MG63 (cell line): ENCODE measurements around the gene TC2N. TPM values are rescaled to one million over a fixed set of nuclear protein-coding genes. Genes with fewer than 3 reads are reported as not detected.
A peak's percentile ranks its signal among the peaks of the same experiment; 100 is the strongest.
"Not testable (repeated sequence)": the region's sequence is repeated elsewhere in the genome, so short reads cannot be mapped to it uniquely, and the experiment has no call there.

Experiments
- DNase-seq: peaks from one replicate; pipeline ENCODE4 v3.0.0-alpha.2; 2020
- H3K27me3 ChIP-seq: fragments of 250-450 bp; sonication (Bioruptor Pico); 2 replicates; pipeline ENCODE4 v1.5.1; 2020; ENCODE audit warnings: mild to moderate bottlenecking, moderate library complexity
- H3K36me3 ChIP-seq: fragments of 250-450 bp; sonication (Bioruptor Pico); 2 replicates; pipeline ENCODE4 v1.5.1; 2020; ENCODE audit warnings: mild to moderate bottlenecking, moderate library complexity
- H3K4me3 ChIP-seq: fragments of 250-450 bp; sonication (Bioruptor Pico); 2 replicates; pipeline ENCODE4 v1.5.1; 2020; ENCODE audit warnings: mild to moderate bottlenecking, moderate library complexity
- H3K9me3 ChIP-seq: fragments of 250-450 bp; sonication (Bioruptor Pico); 2 replicates; pipeline ENCODE4 v1.5.1; 2020; ENCODE audit warnings: mild to moderate bottlenecking, moderate library complexity
- total RNA-seq: library from RNA; depleted of rRNA; stranded (reverse); fragments of >200 nt; shearing (Covaris generic); gene quantifications from 2 replicates; pipeline ENCODE4 v1.2.3, GENCODE V29; 2014; ENCODE audit warnings: low replicate concordance; rRNA removed

Gene TC2N
- 0.53 TPM in 1 of 2 replicates, not detected in the other for total RNA-seq

DNA sequence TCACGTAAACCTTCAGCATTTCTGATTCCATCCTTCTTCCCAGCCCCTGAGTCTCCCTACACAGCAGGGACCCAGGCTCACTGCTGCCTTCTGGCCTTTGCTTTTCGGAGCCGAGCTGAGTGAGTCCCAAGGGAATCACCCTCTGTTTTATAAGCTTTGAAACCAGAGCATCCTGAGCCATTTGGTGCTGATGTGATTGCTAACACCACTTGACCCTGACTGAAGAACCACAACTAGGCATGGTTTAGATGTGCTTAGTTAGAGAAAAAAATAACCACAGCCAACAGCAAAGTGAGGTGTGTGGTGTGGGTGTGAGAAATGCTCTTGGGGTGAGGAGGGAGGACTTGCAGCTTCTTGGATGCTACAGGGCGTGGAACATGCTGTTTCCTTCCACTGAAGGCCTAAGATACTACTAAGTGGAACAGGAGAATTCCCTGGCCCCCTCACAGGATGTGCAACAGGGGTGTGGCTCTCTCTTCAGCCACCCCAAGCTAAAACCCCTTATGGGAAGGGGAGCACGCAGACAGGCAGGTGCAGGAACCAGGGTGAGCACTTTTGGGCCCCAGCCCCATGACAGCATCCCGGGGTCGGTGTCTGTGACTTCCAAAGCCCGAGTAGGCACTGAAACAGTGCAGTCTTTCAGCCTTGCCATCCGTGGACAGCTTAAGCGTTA lies at the start of gene TC2N:
Gene TC2N (minus strand): TSS at position 221 of the 673 bp plus-strand sequence. CDS start 53,767 bp downstream, outside the sequence.
- no peak for DNase-seq
- Histone ChIP-seq H3K27me3 (no peaks in the 10 kb centered on the region), H3K36me3 (no peaks in the 10 kb centered on the region), H3K9me3 (no peaks in the 10 kb centered on the region), H3K4me3 (no peak within 1 kb of the TSS)

DNA sequence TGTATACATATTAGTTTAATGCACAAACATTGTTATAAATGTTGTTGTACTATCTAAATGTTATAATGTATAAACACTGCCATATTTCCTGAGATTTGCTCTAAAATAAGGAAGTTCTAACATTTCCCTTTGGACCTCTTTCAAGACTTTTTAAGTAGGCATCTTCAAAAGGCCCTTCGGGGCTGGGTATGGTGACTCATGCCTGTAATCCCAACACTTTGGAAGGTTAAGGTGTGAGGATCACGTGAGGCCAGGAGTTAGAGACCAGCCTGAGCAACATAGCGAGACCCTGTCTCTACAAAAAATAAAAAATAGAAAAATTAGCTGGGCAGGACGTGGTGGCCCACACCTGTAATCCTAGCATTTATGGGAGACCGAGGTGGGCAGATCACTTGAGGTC lies 44.7 kb upstream of the TC2N start:
- H3K4me3 ChIP-seq: no peak overlapping the region
- H3K9me3 ChIP-seq: no peaks in the 10 kb centered on the region
- no peak for DNase-seq
- no peaks in the 10 kb centered on the region for H3K27me3 ChIP-seq
- H3K36me3 ChIP-seq: no peaks in the 10 kb centered on the region

DNA sequence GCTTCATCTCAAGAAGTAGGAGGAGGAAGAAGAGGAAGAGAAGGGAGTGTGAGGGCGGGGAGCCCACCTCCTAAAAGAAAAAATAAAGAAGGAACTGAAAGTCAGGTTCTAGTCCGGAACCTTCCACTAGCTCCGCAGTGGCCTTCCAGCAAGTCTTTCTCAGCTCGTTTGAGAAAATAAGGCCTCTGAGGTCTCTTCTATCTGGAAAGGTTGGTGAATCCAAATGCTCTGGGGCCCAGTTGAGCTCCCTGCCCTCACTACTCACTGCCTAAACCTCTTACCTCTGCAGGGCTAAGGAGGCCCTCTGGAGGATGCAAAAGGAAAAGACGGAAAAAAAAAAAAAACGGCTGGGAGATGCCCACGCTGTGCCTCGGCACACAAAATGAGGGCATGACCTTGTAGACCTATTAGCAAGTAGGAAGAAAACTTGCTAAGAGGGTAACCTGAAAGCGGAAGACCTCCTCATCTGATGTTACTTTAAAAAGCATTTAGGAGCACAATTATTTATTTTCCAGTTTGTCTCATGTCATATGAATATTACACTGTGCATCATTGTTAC lies 44.2 kb upstream of the TC2N start:
- no peaks in the 10 kb centered on the region for H3K9me3 ChIP-seq
- H3K4me3 ChIP-seq: no peak overlapping the region
- peak; percentile 31 for DNase-seq
- no peaks in the 10 kb centered on the region for H3K27me3 ChIP-seq
- no peaks in the 10 kb centered on the region for H3K36me3 ChIP-seq

DNA sequence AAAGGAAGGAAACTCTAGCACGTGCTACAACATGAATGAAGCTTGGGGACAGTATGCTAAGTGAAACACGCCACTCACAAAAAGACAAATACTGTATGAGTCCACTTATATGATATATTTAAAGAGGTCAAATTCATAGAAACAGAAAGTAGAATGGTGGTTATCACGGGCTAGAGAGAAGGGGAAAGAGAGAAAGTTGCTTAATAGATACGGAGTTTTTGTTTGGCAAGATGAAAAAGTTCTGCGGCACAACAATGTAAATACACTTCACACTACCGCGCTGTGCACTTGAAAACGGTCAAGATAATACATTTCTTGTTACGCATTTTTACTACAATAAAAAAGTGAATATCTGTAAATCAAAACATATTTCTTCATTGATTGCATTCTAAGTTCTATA lies 42.9 kb upstream of the TC2N start:
- no peak overlapping the region for H3K4me3 ChIP-seq
- DNase-seq: no peak
- no peaks in the 10 kb centered on the region for H3K27me3 ChIP-seq
- no peaks in the 10 kb centered on the region for H3K36me3 ChIP-seq
- no peaks in the 10 kb centered on the region for H3K9me3 ChIP-seq

DNA sequence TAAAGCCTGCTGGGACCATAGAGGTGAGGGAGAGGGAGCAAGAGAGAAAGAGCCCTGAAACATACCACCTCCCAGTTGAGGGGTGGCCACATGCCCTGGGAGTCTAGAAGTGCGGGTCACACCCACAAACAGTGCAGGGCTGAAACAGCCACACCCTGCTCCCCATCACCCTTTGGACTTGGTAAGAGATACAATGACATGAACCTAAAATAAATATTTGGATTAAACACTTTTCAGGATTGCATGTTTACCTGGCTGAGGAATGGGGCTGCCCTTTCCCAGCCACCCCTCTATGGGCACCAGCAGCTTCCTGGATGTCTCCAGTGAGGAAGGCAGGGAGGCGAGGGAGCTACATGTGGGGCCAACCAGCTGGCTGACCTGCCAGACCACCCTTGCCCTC lies 39.0 kb upstream of the TC2N start:
- no peak for DNase-seq
- Histone ChIP-seq H3K9me3 (no peaks in the 10 kb centered on the region), H3K4me3 (no peak overlapping the region), H3K27me3 (no peaks in the 10 kb centered on the region), H3K36me3 (no peaks in the 10 kb centered on the region)

DNA sequence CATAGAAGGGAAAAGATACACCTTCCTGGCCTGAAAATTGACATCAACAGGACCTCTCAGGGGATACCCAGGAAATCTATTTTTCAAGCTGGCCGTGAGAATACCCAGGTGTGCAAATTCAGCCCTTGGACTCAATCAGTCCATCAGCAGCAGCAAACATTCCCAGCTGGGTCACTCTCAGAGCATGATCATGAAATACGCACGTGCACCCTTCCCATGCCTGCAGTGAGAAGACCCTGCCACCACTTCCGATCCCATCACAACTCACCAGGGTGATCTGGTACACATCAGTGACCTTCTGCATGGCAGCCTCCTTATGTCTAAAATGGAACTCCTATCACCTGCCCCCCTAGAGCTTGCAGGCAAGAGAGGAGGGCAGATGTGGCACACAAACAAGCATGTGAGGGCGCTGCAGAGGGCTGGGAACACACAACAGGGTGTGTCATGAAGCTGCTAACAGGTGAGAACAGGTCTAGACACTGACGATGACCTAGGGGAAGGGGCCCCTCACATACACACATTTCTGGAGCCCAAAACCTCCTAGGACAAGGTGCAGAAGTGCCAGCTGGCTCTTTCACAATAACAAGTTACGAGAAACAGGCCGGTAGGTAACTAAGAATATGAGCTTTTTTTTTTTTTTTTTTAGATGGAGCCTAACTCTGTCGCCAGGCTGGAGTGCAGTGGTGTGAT lies 37.8 kb upstream of the TC2N start:
- Histone ChIP-seq H3K36me3 (no peaks in the 10 kb centered on the region), H3K4me3 (no peak overlapping the region), H3K9me3 (no peaks in the 10 kb centered on the region), H3K27me3 (no peaks in the 10 kb centered on the region)
- DNase-seq: no peak

DNA sequence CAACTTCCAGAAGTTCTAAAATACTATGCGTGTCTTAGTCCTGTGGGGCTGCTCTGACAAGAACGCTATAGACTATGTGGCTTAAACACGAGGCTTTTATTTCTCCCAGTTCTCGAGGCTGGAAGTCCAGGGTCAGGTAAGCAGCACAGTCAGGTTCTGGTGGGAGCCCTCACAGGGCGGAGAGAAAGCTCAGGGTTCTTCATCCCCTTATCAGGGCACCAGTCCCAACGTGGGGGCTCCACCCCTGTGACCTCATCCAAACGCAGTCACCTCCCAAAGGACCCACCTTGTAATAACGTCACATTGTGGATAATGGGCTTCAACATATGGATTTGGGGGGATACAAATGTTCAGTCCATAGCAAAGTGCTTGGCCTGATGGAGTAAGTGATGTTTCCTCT lies 37.1 kb upstream of the TC2N start:
- Histone ChIP-seq H3K4me3 (no peak overlapping the region), H3K36me3 (no peaks in the 10 kb centered on the region), H3K9me3 (no peaks in the 10 kb centered on the region), H3K27me3 (no peaks in the 10 kb centered on the region)
- no peak for DNase-seq

DNA sequence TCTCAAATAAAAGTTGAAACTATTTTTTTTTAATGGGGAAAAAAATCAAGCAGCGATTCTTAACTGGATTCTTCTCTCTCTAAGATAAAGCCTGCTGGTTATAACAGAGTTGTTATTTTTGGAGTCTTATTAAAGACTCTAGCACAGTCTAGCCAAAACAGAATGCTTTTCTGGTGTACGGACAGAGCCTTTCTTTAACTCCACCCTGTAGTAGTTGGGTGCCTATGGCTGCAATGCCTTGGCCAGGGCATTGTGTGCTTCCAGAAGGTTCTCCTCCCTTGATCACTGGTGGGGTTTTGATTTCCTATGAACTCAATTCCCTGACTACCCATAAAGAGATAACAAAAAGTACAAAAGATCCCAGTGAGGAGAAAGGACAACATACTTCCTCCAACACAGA lies 35.7 kb upstream of the TC2N start:
- no peak overlapping the region for H3K4me3 ChIP-seq
- H3K36me3 ChIP-seq: no peaks in the 10 kb centered on the region
- H3K9me3 ChIP-seq: no peaks in the 10 kb centered on the region
- H3K27me3 ChIP-seq: no peaks in the 10 kb centered on the region
- DNase-seq: no peak

DNA sequence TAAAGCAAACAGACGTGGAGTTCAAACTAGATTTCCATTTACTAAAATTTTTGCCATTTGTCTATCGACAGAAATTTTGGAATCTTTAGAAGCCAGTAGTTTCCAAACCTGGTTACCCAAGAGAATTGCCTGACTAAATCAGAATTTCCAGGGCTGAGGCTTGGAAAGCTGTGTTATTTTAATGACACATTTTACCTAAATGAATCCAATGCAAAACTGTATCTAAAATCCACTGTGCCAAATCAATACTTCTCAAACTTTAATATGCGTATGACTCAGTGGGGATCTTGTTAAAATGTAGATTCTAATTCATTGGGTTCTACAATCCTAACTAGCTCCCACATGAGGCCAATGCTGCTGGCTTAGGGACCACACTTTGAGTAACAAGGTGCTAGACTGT lies 35.0 kb upstream of the TC2N start:
- Histone ChIP-seq H3K27me3 (no peaks in the 10 kb centered on the region), H3K9me3 (no peaks in the 10 kb centered on the region), H3K36me3 (no peaks in the 10 kb centered on the region), H3K4me3 (no peak overlapping the region)
- DNase-seq: no peak

DNA sequence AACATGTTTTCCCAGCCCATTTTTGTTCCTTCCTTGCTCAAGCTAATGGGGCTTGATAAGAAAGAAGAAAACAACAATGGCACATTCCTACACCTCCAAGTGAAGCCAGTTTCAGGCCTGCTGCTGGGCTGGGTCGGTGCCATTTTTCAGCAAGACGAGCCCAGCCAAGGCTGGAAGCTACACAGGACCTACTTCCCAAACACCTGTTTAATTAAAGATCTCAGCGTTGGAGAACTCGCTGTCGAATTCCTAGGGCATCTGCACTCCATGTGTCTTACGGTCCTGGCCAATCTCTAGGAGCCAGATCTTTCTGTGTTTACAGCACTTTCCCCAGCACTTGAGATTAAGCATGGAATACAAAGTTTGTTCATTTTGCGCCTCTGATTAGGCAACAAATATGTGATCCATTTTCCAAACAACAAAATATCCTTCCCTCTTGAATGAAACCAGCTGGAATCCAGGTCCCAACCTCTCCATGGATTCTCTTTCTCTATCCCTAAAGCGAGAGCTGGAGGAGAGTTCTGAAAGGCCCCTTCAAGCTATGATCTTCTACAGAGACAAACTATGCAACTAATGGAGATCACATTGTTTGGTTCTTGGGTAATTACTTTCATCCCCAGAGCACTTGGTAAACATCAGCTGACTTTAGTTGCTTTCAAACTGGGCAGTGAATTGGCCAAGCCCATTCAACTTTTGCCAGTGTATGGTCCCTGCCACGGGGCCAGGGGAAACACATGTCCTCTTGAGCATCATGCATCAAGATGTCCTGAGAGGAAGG lies 34.3 kb upstream of the TC2N start:
- no peaks in the 10 kb centered on the region for H3K9me3 ChIP-seq
- no peaks in the 10 kb centered on the region for H3K36me3 ChIP-seq
- DNase-seq: no peak
- no peaks in the 10 kb centered on the region for H3K27me3 ChIP-seq
- no peak overlapping the region for H3K4me3 ChIP-seq

DNA sequence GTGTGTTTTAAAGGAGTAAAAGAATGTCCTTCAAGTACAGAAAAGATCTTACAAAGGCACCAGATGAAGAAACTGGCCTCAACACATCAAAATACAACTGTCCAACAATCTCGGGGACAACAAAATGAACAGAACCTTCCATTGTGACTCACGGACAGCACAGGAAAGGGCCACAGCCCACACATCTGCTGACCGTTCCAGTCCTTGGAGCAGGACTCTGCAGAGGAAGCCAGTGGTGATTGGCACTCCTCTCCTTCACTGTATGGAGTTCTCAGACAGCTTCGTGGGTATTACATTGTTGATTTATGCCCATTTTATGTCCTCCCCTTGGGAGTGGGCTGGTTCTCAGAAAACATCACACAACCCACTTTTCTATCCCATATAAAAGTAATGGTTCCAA lies 32.5 kb upstream of the TC2N start:
- no peaks in the 10 kb centered on the region for H3K36me3 ChIP-seq
- H3K27me3 ChIP-seq: no peaks in the 10 kb centered on the region
- H3K4me3 ChIP-seq: no peak overlapping the region
- H3K9me3 ChIP-seq: no peaks in the 10 kb centered on the region
- DNase-seq: no peak

DNA sequence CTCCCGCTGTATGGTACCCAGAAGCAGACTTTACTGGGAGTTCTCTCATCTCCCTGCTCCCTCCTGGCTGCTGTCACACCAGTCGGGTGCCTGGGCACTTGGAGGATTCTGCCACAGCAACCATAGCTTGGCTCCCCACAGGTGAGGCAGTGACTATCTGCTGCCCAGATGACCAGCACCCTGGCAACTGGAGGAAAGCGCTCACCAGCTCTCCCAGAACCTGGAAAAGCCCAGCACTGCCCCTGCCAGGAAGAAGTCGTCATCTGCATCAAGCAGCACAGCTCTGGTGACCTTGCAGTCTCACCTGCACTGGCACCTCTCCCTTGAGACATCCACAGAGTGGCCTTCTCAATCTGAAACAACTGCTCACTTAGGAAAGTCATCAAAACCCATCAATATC lies 31.9 kb upstream of the TC2N start:
- Histone ChIP-seq H3K9me3 (no peaks in the 10 kb centered on the region), H3K36me3 (no peaks in the 10 kb centered on the region), H3K27me3 (no peaks in the 10 kb centered on the region), H3K4me3 (no peak overlapping the region)
- DNase-seq: no peak

DNA sequence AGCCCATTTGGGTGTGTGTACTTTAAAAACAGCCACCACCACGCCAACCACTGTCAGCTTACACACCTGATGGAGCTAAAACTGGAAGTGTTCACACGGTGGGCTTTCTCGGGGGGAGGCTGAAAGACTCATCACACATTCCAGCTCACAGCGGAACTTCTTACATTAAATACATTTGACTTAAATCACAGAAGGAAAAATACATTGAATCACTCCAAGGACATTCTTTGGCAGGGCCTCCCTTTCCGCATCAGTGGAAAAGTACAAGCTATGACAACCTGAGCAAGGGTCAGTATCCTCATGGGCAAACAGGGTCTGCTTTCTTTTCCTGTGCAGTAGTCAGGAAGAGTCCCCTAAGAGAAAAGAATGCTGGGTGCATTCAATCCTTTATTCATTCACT lies 31.0 kb upstream of the TC2N start:
- H3K36me3 ChIP-seq: no peaks in the 10 kb centered on the region
- H3K9me3 ChIP-seq: no peaks in the 10 kb centered on the region
- no peak for DNase-seq
- no peaks in the 10 kb centered on the region for H3K27me3 ChIP-seq
- no peak overlapping the region for H3K4me3 ChIP-seq

DNA sequence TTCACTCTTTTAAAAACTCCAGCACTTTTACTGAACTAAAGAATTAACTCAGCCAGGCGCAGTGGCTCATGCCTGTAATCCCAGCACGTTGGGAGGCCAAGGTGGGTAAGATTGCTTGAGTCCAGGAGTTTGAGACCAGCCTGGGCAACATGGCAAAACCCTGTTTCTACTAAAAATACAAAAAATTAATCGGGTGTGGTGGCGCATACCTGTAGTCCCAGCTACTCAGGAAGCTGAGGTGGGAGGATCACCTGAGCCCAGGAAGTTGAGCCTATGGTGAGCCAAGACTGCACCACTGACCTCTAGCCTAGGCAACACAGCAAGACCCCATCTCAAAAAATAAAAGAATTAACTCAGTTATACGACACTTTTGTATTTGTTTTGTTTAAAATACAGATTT lies 30.4 kb upstream of the TC2N start:
- not testable (repeated sequence) for DNase-seq, H3K36me3 ChIP-seq, H3K4me3 ChIP-seq, H3K9me3 ChIP-seq, H3K27me3 ChIP-seq

DNA sequence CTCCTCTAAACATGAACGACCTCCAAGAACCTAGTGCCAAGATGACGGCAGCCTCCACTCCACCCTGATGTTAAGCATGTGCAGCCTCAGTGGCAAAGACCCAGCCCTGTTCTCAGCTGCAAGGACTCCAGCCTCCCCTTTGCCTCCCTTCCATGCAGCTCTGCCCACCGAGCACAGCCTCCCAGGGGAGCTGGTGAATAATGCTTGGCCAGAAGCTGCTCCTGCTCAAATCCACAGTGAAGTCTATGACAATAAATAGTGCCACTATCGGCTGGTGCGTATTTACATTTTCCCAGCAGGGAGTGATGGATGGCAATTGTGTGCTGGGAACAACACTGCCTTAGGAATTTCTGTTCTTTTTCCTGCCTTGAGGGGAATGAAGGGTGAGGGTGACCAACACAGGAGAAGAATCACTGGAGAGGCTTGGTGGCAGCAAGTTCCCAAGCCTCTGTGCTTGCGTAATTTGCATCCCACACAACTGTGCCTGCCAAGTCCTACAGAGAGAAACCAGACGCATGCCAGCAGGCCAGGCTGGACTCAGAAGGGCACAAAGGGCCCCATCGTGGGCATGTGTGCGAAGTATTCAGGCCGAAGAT lies 29.9 kb upstream of the TC2N start:
- H3K36me3 ChIP-seq: no peaks in the 10 kb centered on the region
- no peaks in the 10 kb centered on the region for H3K27me3 ChIP-seq
- peak; percentile 79 for DNase-seq
- no peak overlapping the region for H3K4me3 ChIP-seq
- no peaks in the 10 kb centered on the region for H3K9me3 ChIP-seq

DNA sequence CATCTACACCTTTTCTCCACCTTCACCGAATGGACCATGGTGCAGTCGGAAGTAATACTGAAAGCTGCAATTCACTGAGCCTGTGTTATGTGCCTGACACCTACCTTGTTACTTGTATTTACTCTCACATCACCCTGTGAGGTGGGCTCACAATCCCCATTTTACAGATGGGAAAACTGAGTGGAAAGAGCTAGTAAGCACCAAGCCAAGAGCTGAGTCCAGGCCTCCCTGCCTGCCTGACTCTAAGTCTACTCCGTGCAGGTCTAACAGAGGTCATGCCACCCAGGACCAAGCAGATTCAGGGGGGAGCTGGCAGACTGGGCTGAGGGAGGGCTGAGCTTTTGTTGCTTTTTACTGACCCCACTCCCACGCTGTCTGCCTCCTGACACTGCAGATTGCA lies 29.1 kb upstream of the TC2N start:
- H3K36me3 ChIP-seq: no peaks in the 10 kb centered on the region
- H3K4me3 ChIP-seq: no peak overlapping the region
- no peaks in the 10 kb centered on the region for H3K27me3 ChIP-seq
- H3K9me3 ChIP-seq: no peaks in the 10 kb centered on the region
- DNase-seq: no peak

DNA sequence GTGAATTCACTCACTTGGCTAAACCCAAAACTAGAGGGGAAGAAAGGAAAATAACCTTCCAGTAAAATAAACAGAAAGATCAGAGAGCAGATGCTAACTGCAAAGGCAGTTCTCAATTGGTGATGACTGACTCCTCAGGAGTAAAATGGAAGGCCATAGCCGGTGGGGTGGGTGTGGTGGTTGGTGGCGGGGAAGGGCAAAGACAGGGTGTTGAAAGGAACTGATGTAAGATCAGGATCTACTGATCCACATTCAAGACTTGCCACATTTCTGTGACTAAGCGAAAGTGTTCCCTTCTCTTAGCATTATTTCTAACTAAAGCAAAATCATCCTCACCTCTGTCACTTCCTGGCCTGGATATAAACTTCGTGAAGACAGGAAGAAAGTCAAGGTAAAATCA lies 26.3 kb upstream of the TC2N start:
- Histone ChIP-seq H3K27me3 (no peaks in the 10 kb centered on the region), H3K36me3 (no peaks in the 10 kb centered on the region), H3K9me3 (no peaks in the 10 kb centered on the region), H3K4me3 (no peak overlapping the region)
- DNase-seq: no peak
